Neutrophil (primary cell): ENCODE data around the gene WNT5A.

ENCODE experiments used
- H3K27ac ChIP-seq: fragments of 200-600 bp; sonication (generic); 2 replicates; pipeline ENCODE4 v1.5.1; 2016; ENCODE audit warnings: mild to moderate bottlenecking, moderate library complexity
- H3K27me3 ChIP-seq: fragments of 200-600 bp; sonication (generic); 2 replicates; pipeline ENCODE4 v1.6.0; 2016; ENCODE audit warnings: mild to moderate bottlenecking
- H3K36me3 ChIP-seq: fragments of 200-600 bp; sonication (generic); 2 replicates; pipeline ENCODE4 v1.5.1; 2017
- H3K4me1 ChIP-seq, 2 experiments: fragments of 200-600 bp in 1 of 2; sonication (generic) in 1 of 2; 1 replicate in 1 of 2; 2 replicates in 1 of 2; pipeline versions ENCODE4 v1.5.1 to v1.6.1; 2013 to 2016; ENCODE audit warnings: low read depth in 1 of 2, low read length in 1 of 2, mild to moderate bottlenecking in 1 of 2, moderate library complexity in 1 of 2; ENCODE audit not compliant: control insufficient read depth in 1 of 2, insufficient read depth in 1 of 2
- H3K4me3 ChIP-seq, 2 experiments: fragments of 200-600 bp in 1 of 2; sonication (generic) in 1 of 2; 1 replicate in 1 of 2; 2 replicates in 1 of 2; pipeline ENCODE4 v1.5.1; 2013 to 2016; ENCODE audit warnings: low read depth in 1 of 2, low read length in 1 of 2, mild to moderate bottlenecking in 1 of 2, moderate library complexity in 1 of 2
- H3K9me3 ChIP-seq: fragments of 200-600 bp; sonication (generic); 2 replicates; pipeline ENCODE4 v1.5.1; 2016
- TF ChIP-seq, protein P1 (sequence below): fragments of 200-600 bp; sonication (generic); IDR thresholded peaks from 2 replicates; pipeline ENCODE4 v1.5.1; 2016; ENCODE audit warnings: antibody characterized with exemption

Gene WNT5A

DNA sequence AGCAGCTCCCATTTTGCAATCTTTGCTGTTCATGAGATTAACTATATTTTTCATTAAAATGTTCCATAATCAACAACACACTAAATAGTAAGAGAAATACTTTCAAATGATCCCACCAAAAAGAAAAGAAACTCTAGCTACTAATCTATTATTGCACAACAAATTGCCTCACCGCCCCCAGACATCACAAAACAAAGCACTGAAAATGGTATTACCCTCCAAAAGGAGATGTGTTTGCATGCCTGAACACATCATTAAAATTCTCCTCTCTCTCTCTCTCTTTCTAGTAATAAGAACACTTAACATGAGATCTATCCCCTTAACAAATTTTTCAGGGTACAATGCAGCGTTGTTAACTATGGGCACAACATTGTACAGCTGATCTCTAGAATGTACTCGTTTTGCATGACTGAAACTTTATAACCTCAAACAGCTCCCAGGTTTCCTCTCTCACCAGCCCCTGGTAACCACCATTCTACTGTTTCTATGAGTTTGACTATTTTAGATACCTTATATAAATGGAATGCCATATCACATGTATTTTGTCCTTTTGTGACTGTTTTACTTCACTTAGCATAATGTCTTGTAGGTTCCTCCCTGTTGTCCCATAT, 33.1 kb downstream of the WNT5A start:
- Histone ChIP-seq H3K4me3 (no peak overlapping the region), H3K9me3 (no peaks in the 10 kb centered on the region), H3K36me3 (no peaks in the 10 kb centered on the region), H3K4me1 (no peaks in the 10 kb centered on the region), H3K27me3 (no peaks in the 10 kb centered on the region), H3K27ac (no peak overlapping the region)
- TF ChIP-seq, protein P1, sequence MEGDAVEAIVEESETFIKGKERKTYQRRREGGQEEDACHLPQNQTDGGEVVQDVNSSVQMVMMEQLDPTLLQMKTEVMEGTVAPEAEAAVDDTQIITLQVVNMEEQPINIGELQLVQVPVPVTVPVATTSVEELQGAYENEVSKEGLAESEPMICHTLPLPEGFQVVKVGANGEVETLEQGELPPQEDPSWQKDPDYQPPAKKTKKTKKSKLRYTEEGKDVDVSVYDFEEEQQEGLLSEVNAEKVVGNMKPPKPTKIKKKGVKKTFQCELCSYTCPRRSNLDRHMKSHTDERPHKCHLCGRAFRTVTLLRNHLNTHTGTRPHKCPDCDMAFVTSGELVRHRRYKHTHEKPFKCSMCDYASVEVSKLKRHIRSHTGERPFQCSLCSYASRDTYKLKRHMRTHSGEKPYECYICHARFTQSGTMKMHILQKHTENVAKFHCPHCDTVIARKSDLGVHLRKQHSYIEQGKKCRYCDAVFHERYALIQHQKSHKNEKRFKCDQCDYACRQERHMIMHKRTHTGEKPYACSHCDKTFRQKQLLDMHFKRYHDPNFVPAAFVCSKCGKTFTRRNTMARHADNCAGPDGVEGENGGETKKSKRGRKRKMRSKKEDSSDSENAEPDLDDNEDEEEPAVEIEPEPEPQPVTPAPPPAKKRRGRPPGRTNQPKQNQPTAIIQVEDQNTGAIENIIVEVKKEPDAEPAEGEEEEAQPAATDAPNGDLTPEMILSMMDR, result no peak

DNA sequence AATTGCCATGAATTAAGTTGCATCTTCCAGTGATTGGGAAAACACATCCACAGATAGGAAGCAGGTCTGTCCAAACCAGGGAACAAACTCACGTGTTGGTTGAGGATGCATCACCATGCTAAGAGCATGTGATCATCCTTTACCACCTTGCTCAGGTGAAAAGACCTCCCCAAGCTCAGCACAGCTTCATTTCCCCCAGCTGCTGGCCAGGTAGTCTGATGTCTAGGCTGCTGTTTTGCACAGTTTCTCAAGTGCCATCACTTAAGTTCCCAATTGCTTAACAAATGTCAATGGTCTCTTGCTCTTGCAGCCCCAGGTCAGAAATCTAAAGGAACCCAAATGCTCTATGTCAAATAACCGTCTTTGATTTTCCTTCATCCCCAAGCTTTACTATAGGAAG, 34.2 kb downstream of the WNT5A start:
- TF ChIP-seq, protein P1, result no peak
- H3K4me3 ChIP-seq, result no peak overlapping the region
- H3K27me3 ChIP-seq, result no peaks in the 10 kb centered on the region
- no peaks in the 10 kb centered on the region for H3K36me3 ChIP-seq
- no peaks in the 10 kb centered on the region for H3K9me3 ChIP-seq
- H3K4me1 ChIP-seq, result no peaks in the 10 kb centered on the region
- H3K27ac ChIP-seq, result no peak overlapping the region

DNA sequence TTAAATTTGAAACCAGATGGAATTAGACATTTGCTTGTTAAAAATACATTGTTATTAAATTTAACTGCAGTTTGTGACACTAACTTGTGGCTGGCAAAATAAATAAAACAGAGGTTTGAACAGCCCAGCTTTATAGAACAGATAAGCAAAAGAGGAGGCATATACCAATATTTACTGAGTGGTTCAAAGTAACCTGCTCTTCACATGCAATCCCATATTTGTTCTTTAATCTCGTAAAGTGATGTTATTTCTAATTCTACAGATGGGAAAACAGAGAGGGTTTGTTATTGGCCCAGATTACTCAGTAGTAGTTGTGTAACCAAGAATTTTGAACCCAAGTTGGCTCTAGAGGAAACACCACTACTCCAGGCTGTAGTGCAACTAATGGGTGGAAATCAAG, 37.6 kb downstream of the WNT5A start:
- no peaks in the 10 kb centered on the region for H3K27me3 ChIP-seq
- H3K9me3 ChIP-seq, result no peaks in the 10 kb centered on the region
- TF ChIP-seq, protein P1, result no peak
- no peaks in the 10 kb centered on the region for H3K4me1 ChIP-seq
- no peak overlapping the region for H3K4me3 ChIP-seq
- H3K27ac ChIP-seq, result no peak overlapping the region
- no peaks in the 10 kb centered on the region for H3K36me3 ChIP-seq

DNA sequence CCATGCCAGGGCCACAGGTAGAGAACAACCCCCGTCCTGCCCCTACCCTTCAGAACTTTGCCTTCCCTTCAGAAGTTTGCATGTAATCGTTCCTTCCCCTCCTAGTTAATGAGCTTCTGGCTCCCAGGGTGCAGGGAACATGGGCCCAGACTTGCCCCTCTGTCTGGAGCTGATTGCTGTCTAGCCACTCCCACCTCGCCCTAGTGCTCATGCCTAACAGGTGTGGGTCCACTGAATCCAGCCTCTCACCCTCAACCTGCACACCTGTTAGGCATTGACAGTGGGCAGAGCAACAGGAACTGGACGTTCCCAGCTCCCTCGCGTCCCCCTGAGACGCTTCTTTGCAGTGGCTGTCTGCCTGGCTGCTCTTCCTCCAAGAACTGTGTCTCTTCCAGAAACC, 40.3 kb downstream of the WNT5A start:
- TF ChIP-seq, protein P1, result no peak
- no peaks in the 10 kb centered on the region for H3K36me3 ChIP-seq

DNA sequence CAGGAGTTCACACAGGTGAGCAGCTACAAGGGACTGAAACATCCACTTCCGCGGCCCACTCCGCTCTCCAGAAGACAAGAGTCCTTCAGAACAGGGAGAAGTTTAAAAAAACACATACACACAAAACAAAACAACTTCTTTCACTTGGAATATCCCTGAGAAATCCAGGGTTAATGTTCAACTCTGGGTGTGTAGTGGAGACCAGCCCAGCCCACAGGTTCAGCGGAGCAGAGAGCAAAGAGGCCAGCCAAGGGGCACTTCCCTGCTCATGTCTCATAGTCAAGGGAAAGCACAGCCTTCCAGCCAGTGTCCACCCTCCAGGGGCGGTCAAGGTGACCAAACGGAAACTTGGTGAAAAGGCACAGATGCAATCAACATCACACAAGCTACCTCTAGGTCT, 41.6 kb downstream of the WNT5A start:
- H3K27ac ChIP-seq, result no peak overlapping the region
- H3K36me3 ChIP-seq, result no peaks in the 10 kb centered on the region
- no peak overlapping the region for H3K4me3 ChIP-seq
- no peaks in the 10 kb centered on the region for H3K9me3 ChIP-seq
- TF ChIP-seq, protein P1, result no peak
- no peaks in the 10 kb centered on the region for H3K4me1 ChIP-seq
- no peaks in the 10 kb centered on the region for H3K27me3 ChIP-seq

More for the DNA sequence above, 40.3 kb downstream of the WNT5A start:
- no peaks in the 10 kb centered on the region for H3K9me3 ChIP-seq
- no peaks in the 10 kb centered on the region for H3K27me3 ChIP-seq
- H3K4me3 ChIP-seq, result no peak overlapping the region
- H3K27ac ChIP-seq, result no peak overlapping the region
- no peaks in the 10 kb centered on the region for H3K4me1 ChIP-seq

DNA sequence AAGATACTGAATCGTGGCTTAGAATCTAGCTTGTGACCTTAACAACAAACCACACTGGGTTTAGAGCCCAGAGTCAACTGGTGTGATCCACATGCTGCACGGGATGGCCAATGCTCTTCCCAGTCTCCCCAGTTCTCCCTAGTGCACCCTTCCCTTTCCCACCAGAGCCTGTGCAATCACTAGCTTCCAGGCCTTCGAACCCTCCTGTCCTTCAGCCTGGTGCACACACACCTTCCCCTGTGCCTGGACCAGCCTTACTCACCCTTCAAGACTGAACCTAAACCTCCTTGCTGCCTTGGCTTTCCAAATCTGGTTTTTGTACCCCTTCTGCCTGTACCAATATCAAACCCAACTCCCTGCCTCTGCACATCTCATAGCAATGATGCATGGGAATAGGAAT, 43.8 kb downstream of the WNT5A start:
- Histone ChIP-seq H3K4me3 (no peak overlapping the region), H3K36me3 (no peaks in the 10 kb centered on the region), H3K4me1 (no peaks in the 10 kb centered on the region), H3K27ac (no peak overlapping the region), H3K27me3 (no peaks in the 10 kb centered on the region), H3K9me3 (no peaks in the 10 kb centered on the region)
- TF ChIP-seq, protein P1, result no peak
